Trophoblast cell (in vitro differentiated cells and primary cell): ENCODE results near the gene CFAP58.

Experiments used
- DNase-seq, 2 donors: peaks; one replicate each; pipeline ENCODE4 v3.0.0-alpha.2; 2016
- H2AFZ ChIP-seq: 2 replicates; pipeline ENCODE4 v1.6.1; 2013; ENCODE audit warnings: low read length, moderate library complexity, mild to moderate bottlenecking; ENCODE audit not compliant: insufficient read depth, poor library complexity
- H2AK5ac ChIP-seq: 2 replicates; pipeline ENCODE4 v1.6.1; 2013; ENCODE audit warnings: mild to moderate bottlenecking, low read length
- H2BK120ac ChIP-seq: 2 replicates; pipeline ENCODE4 v1.6.1; 2013; ENCODE audit warnings: low read length, mild to moderate bottlenecking, moderate library complexity; ENCODE audit not compliant: insufficient read depth, poor library complexity
- H2BK12ac ChIP-seq: 2 replicates; pipeline ENCODE4 v1.6.1; 2013; ENCODE audit warnings: mild to moderate bottlenecking, low read length, moderate library complexity
- H2BK5ac ChIP-seq: 2 replicates; pipeline ENCODE4 v1.6.1; 2013; ENCODE audit warnings: low read length, low read depth, moderate library complexity, mild to moderate bottlenecking; ENCODE audit not compliant: poor library complexity
- H3K14ac ChIP-seq: 2 replicates; pipeline ENCODE4 v1.6.1; 2013; ENCODE audit warnings: mild to moderate bottlenecking, low read length
- H3K18ac ChIP-seq: 2 replicates; pipeline ENCODE4 v1.6.1; 2013; ENCODE audit warnings: mild to moderate bottlenecking, low read length
- H3K23ac ChIP-seq: 2 replicates; pipeline ENCODE4 v1.6.1; 2013; ENCODE audit warnings: low read length
- H3K27ac ChIP-seq: 2 replicates; pipeline ENCODE4 v1.5.1; 2013; ENCODE audit warnings: low read depth, mild to moderate bottlenecking, inconsistent platforms, low read length, moderate library complexity
- H3K27me3 ChIP-seq: 2 replicates; pipeline ENCODE4 v1.6.1; 2013; ENCODE audit warnings: inconsistent platforms, mild to moderate bottlenecking, low read length, moderate library complexity; ENCODE audit not compliant: insufficient read depth
- H3K36me3 ChIP-seq, 2 experiments: 1 replicate in 1 of 2; 2 replicates in 1 of 2; pipeline ENCODE4 v1.6.1; 2013; ENCODE audit warnings: low read length in 2 of 2, mild to moderate bottlenecking in 2 of 2, moderate library complexity in 1 of 2; ENCODE audit not compliant: insufficient read depth in 2 of 2, control insufficient read depth in 1 of 2
- H3K4ac ChIP-seq: 2 replicates; pipeline ENCODE4 v1.6.1; 2013; ENCODE audit warnings: low read depth, mild to moderate bottlenecking, low read length, moderate library complexity
- H3K4me1 ChIP-seq, 2 experiments: 1 replicate in 1 of 2; 2 replicates in 1 of 2; pipeline ENCODE4 v1.6.1; 2013; ENCODE audit warnings: low read length in 2 of 2, mild to moderate bottlenecking in 2 of 2, moderate library complexity in 1 of 2; ENCODE audit not compliant: insufficient read depth in 2 of 2, control insufficient read depth in 1 of 2
- H3K4me2 ChIP-seq: 2 replicates; pipeline ENCODE4 v1.6.1; 2013; ENCODE audit warnings: inconsistent platforms, mild to moderate bottlenecking, low read length, moderate library complexity
- H3K4me3 ChIP-seq: 2 replicates; pipeline ENCODE4 v1.5.1; 2013; ENCODE audit warnings: mild to moderate bottlenecking, low read depth, low read length, inconsistent platforms
- H3K79me1 ChIP-seq: one replicate; pipeline ENCODE4 v1.6.1; 2013; ENCODE audit warnings: low read length
- H3K79me2 ChIP-seq: 2 replicates; pipeline ENCODE4 v1.6.1; 2013; ENCODE audit warnings: low read length, mild to moderate bottlenecking; ENCODE audit not compliant: control insufficient read depth, insufficient read depth, poor library complexity
- H3K9ac ChIP-seq: 2 replicates; pipeline ENCODE4 v1.6.1; 2013; ENCODE audit warnings: mild to moderate bottlenecking, low read length
- H3K9me3 ChIP-seq: 2 replicates; pipeline ENCODE4 v1.6.1; 2013; ENCODE audit warnings: low read depth, mild to moderate bottlenecking, control low read depth, inconsistent platforms, low read length; ENCODE audit not compliant: insufficient read depth
- H4K12ac ChIP-seq: 2 replicates; pipeline ENCODE4 v1.6.1; 2013; ENCODE audit warnings: low read depth, mild to moderate bottlenecking, low read length, moderate library complexity
- H4K8ac ChIP-seq: 2 replicates; pipeline ENCODE4 v1.6.1; 2013; ENCODE audit warnings: low read depth, mild to moderate bottlenecking, low read length, moderate library complexity
- H4K91ac ChIP-seq: one replicate; pipeline ENCODE4 v1.6.1; 2013; ENCODE audit warnings: low read depth, mild to moderate bottlenecking, low read length, moderate library complexity
- WGBS: extraction: QIAGEN DNeasy Blood & Tissue Kit; methylation state at CpG from one replicate; pipeline ENCODE4 v1.1.7; 2013; ENCODE audit warnings: missing lambda C conversion rate; ENCODE audit not compliant: insufficient read length, insufficient coverage; ENCODE audit errors: extremely low coverage; 5-methylcytosine and 5-hydroxymethylcytosine counted together

The CFAP58 gene

GRCh38 chr10:104321725-104322415, 31.8 kb upstream of the CFAP58 start:
- peaks cover under 1 to 14% of the 10 kb centered on the region in 2 experiments for H3K4me1 ChIP-seq
- no peak overlapping the region for H2BK12ac ChIP-seq
- no peak overlapping the region for H2AFZ ChIP-seq
- H4K12ac ChIP-seq: no peak overlapping the region
- no peaks in the 10 kb centered on the region for H3K27me3 ChIP-seq
- H4K91ac ChIP-seq: no peak overlapping the region
- peak overlapping the region; percentile 61 for H3K4ac ChIP-seq
- H3K27ac ChIP-seq: no peak overlapping the region
- H2BK5ac ChIP-seq: no peak overlapping the region
- H3K18ac ChIP-seq: peak overlapping the region; percentile 22
- H3K4me3 ChIP-seq: no peak overlapping the region
- no peak overlapping the region for H4K8ac ChIP-seq
- peaks cover 11% of the 10 kb centered on the region for H3K79me2 ChIP-seq
- WGBS: no CpG with 5 or more reads among the region's 8 CpGs
- H2AK5ac ChIP-seq: no peak overlapping the region
- no peak overlapping the region for H2BK120ac ChIP-seq
- peaks cover under 1% of the 10 kb centered on the region for H3K79me1 ChIP-seq
- no peak overlapping the region for H3K9ac ChIP-seq
- no peak overlapping the region for H3K23ac ChIP-seq
- peaks cover 8 to 13% of the 10 kb centered on the region in 2 experiments for H3K36me3 ChIP-seq
- H3K4me2 ChIP-seq: no peak overlapping the region
- H3K14ac ChIP-seq: no peak overlapping the region
- no peaks in the 10 kb centered on the region for H3K9me3 ChIP-seq
- DNase-seq: no peak

- H3K9ac ChIP-seq: no peak overlapping the region
- no peak overlapping the region for H3K14ac ChIP-seq
- no peak overlapping the region for H3K18ac ChIP-seq
- peak in 1 of 2 donors; percentile 45 for DNase-seq
- H3K79me2 ChIP-seq: peaks cover 16% of the 10 kb centered on the region
- H3K4me1 ChIP-seq: peaks cover 6 to 18% of the 10 kb centered on the region in 2 experiments
- H2BK5ac ChIP-seq: no peak overlapping the region
- peaks cover 8 to 13% of the 10 kb centered on the region in 2 experiments for H3K36me3 ChIP-seq
- no peak overlapping the region for H2AFZ ChIP-seq
- H2AK5ac ChIP-seq: no peak overlapping the region
- H3K79me1 ChIP-seq: peaks cover 6% of the 10 kb centered on the region
- no peaks in the 10 kb centered on the region for H3K9me3 ChIP-seq
- H4K91ac ChIP-seq: no peak overlapping the region
- WGBS: no CpG with 5 or more reads among the region's 7 CpGs
- no peak overlapping the region for H2BK12ac ChIP-seq
- H2BK120ac ChIP-seq: no peak overlapping the region
- H3K27ac ChIP-seq: no peak overlapping the region
- peak overlapping the region; percentile 61 for H3K4ac ChIP-seq
- H4K12ac ChIP-seq: no peak overlapping the region
- no peak overlapping the region for H3K4me2 ChIP-seq
- H3K4me3 ChIP-seq: no peak overlapping the region
- no peaks in the 10 kb centered on the region for H3K27me3 ChIP-seq
- no peak overlapping the region for H3K23ac ChIP-seq
- no peak overlapping the region for H4K8ac ChIP-seq
Measured at GRCh38 chr10:104322416-104322782, 31.2 kb upstream of the CFAP58 start.

- no peak overlapping the region for H3K14ac ChIP-seq
- peaks cover 12 to 21% of the 10 kb centered on the region in 2 experiments for H3K4me1 ChIP-seq
- no peak overlapping the region for H3K4me2 ChIP-seq
- no peak overlapping the region for H3K18ac ChIP-seq
- no peak overlapping the region for H2AK5ac ChIP-seq
- peaks cover 12% of the 10 kb centered on the region for H3K79me1 ChIP-seq
- H3K23ac ChIP-seq: no peak overlapping the region
- H2BK5ac ChIP-seq: no peak overlapping the region
- H3K36me3 ChIP-seq: peaks cover 8 to 13% of the 10 kb centered on the region in 2 experiments
- no peak overlapping the region for H2AFZ ChIP-seq
- H3K79me2 ChIP-seq: peaks cover 22% of the 10 kb centered on the region
- H4K12ac ChIP-seq: no peak overlapping the region
- H4K91ac ChIP-seq: no peak overlapping the region
- no peak overlapping the region for H3K4me3 ChIP-seq
- no peak for DNase-seq
- no peaks in the 10 kb centered on the region for H3K27me3 ChIP-seq
- H3K9ac ChIP-seq: no peak overlapping the region
- no peak overlapping the region for H3K27ac ChIP-seq
- no peak overlapping the region for H2BK12ac ChIP-seq
- no CpG with 5 or more reads among the region's 1 CpG for WGBS
- H3K4ac ChIP-seq: peak overlapping the region; percentile 5
- no peaks in the 10 kb centered on the region for H3K9me3 ChIP-seq
- no peak overlapping the region for H4K8ac ChIP-seq
- H2BK120ac ChIP-seq: no peak overlapping the region
Measured at GRCh38 chr10:104323085-104323484, 30.5 kb upstream of the CFAP58 start.

GRCh38 chr10:104323760-104324201, 29.9 kb upstream of the CFAP58 start:
- H4K12ac ChIP-seq: no peak overlapping the region
- H3K27ac ChIP-seq: no peak overlapping the region
- no peak overlapping the region for H2BK5ac ChIP-seq
- peak overlapping the region; percentile 5 for H3K4ac ChIP-seq
- H4K91ac ChIP-seq: no peak overlapping the region
- no peak overlapping the region for H4K8ac ChIP-seq
- H3K79me1 ChIP-seq: peaks cover 19% of the 10 kb centered on the region
- no peak overlapping the region for H3K4me2 ChIP-seq
- H2BK12ac ChIP-seq: no peak overlapping the region
- peak overlapping the region; percentile 18 for H3K18ac ChIP-seq
- no peak overlapping the region for H3K4me3 ChIP-seq
- no CpG with 5 or more reads among the region's 4 CpGs for WGBS
- H3K9me3 ChIP-seq: no peaks in the 10 kb centered on the region
- no peak overlapping the region for H2BK120ac ChIP-seq
- H3K23ac ChIP-seq: no peak overlapping the region
- H3K79me2 ChIP-seq: peaks cover 28% of the 10 kb centered on the region
- peaks cover 19 to 28% of the 10 kb centered on the region in 2 experiments for H3K4me1 ChIP-seq
- H3K36me3 ChIP-seq: peaks cover 6 to 9% of the 10 kb centered on the region in 2 experiments
- no peak overlapping the region for H3K9ac ChIP-seq
- H3K27me3 ChIP-seq: no peaks in the 10 kb centered on the region
- no peak for DNase-seq
- H2AK5ac ChIP-seq: no peak overlapping the region
- no peak overlapping the region for H3K14ac ChIP-seq
- peak overlapping the region; percentile 5 for H2AFZ ChIP-seq
